Measurements from ENCODE around the gene COA1.

- TF ChIP-seq RAD21 (conservative IDR thresholded peaks at IDR 0.05) (no peak), EZH2 (IDR thresholded peaks at IDR 0.05; ENCODE audit: borderline replicate concordance, insufficient read depth, low read length, poor library complexity, severe bottlenecking) (no peak), CTCF (IDR thresholded peaks at IDR 0.05; ENCODE audit: poor library complexity, severe bottlenecking) (no peak), REST (IDR thresholded peaks at IDR 0.05; ENCODE audit: borderline replicate concordance) (no peak), TAF1 (IDR thresholded peaks at IDR 0.05; ENCODE audit: low read depth) (no peak), POLR2AphosphoS5 (IDR thresholded peaks at IDR 0.05) (no peak)
Observed at GRCh38 chr7:43693687-43694398, 35.5 kb downstream of the COA1 start.

All from neural cell (in vitro differentiated cells).